T-cell (primary cell): Measurements from ENCODE around the gene PSMA7. TPM values are rescaled to one million over a fixed set of nuclear protein-coding genes. Genes with fewer than 3 reads are reported as not detected.
"Not testable (repeated sequence)": the region's sequence is repeated elsewhere in the genome, so short reads cannot be mapped to it uniquely, and the experiment has no call there.

Source experiments
- ATAC-seq, 4 experiments: fragments of 200-7000 bp in 3 of 4; fragments of 150-1000 bp in 1 of 4; cut with Tn5 transposase; replicated peaks in 1 of 4; 1 replicate in 3 of 4; 2 replicates in 1 of 4; pipeline ENCODE4 v1.10.0; 2021; ENCODE audit warnings: moderate library complexity in 3 of 4, mild to moderate bottlenecking in 2 of 4, moderate number of reproducible peaks in 1 of 4
- CTCF ChIA-PET, 2 donors: fragments of 300-600 bp; sonication (Branson Sonifier 250); formaldehyde crosslinking; loops; one replicate each; lab custom pipeline; 2022; ENCODE audit warnings: antibody characterized with exemption in 2 of 2; lab: Charles Lee
- POLR2A ChIA-PET, 2 donors: fragments of 300-600 bp; sonication (Branson Sonifier 250); formaldehyde crosslinking; loops; one replicate each; lab custom pipeline; 2022; ENCODE audit warnings: antibody characterized with exemption in 2 of 2; lab: Charles Lee
- DNase-seq, 35 experiments: peaks; one replicate each; pipeline versions ENCODE4 v3.0.0 to v3.0.0-alpha.2; 2013 to 2023
- H3K27ac ChIP-seq: one replicate; pipeline ENCODE4 v1.5.1; 2013; ENCODE audit warnings: low read length
- H3K27me3 ChIP-seq, 2 experiments: replicated peaks in 1 of 2; 1 replicate in 1 of 2; 2 replicates in 1 of 2; pipeline versions ENCODE4 v1.6.1 to v1.7.0; 2013; ENCODE audit warnings: low read length in 1 of 2, mixed read lengths in 1 of 2; ENCODE audit not compliant: control insufficient read depth in 2 of 2, insufficient read depth in 2 of 2; ENCODE audit errors: extremely low read depth in 1 of 2
- H3K36me3 ChIP-seq, 2 donors: 1 replicate in 1 of 2; 2 replicates in 1 of 2; pipeline versions ENCODE4 v1.6.1 to v1.7.0; 2013; ENCODE audit warnings: low read length in 1 of 2; ENCODE audit not compliant: control insufficient read depth in 2 of 2, insufficient read depth in 1 of 2; ENCODE audit errors: extremely low read depth in 1 of 2
- H3K4me1 ChIP-seq, 2 experiments: 1 replicate in 1 of 2; 2 replicates in 1 of 2; pipeline versions ENCODE4 v1.6.1 to v1.7.0; 2013; ENCODE audit warnings: low read length in 2 of 2, mixed read lengths in 1 of 2; ENCODE audit not compliant: insufficient read depth in 2 of 2, control insufficient read depth in 1 of 2; ENCODE audit errors: extremely low read depth in 1 of 2
- H3K4me3 ChIP-seq, 2 donors: 1 replicate in 1 of 2; 2 replicates in 1 of 2; pipeline versions ENCODE4 v1.5.1 to v1.7.0; 2013; ENCODE audit warnings: mild to moderate bottlenecking in 2 of 2, low read length in 1 of 2, moderate library complexity in 1 of 2; ENCODE audit not compliant: control insufficient read depth in 1 of 2; ENCODE audit errors: extremely low read depth in 1 of 2
- H3K9me3 ChIP-seq: 2 replicates; pipeline ENCODE4 v1.7.0; 2013
- H3K27ac Mint-ChIP-seq, 2 donors: one replicate each; pipeline ENCODE4 v1.8.0; 2020 to 2021; ENCODE audit warnings: mild to moderate bottlenecking in 2 of 2, mixed read lengths in 2 of 2
- H3K27me3 Mint-ChIP-seq, 2 donors: one replicate each; pipeline ENCODE4 v1.8.0; 2021 to 2022; ENCODE audit warnings: mixed read lengths in 2 of 2
- H3K36me3 Mint-ChIP-seq: one replicate; pipeline ENCODE4 v1.8.0; 2021; ENCODE audit warnings: mixed read lengths
- H3K4me1 Mint-ChIP-seq, 3 donors: one replicate each; pipeline ENCODE4 v1.8.0; 2020 to 2022; ENCODE audit warnings: mixed read lengths in 3 of 3, mild to moderate bottlenecking in 1 of 3
- H3K4me3 Mint-ChIP-seq, 3 donors: one replicate each; pipeline ENCODE4 v1.8.0; 2020 to 2022; ENCODE audit warnings: mild to moderate bottlenecking in 3 of 3, mixed read lengths in 3 of 3, moderate library complexity in 3 of 3
- H3K9me3 Mint-ChIP-seq, 3 donors: one replicate each; pipeline ENCODE4 v1.8.0; 2020 to 2022; ENCODE audit warnings: mixed read lengths in 3 of 3
- WGBS: methylation state at CpG from one replicate; pipeline ENCODE4 v1.1.5; 2013; ENCODE audit warnings: missing lambda C conversion rate; ENCODE audit not compliant: insufficient coverage; 5-methylcytosine and 5-hydroxymethylcytosine counted together
- total RNA-seq, 35 experiments: library from RNA in 6 of 35; stranded (reverse) in 6 of 35; fragments of 120-200 nt in 1 of 35; gene quantifications; one replicate each; pipeline versions ENCODE4 v1.2.1 to v1.2.4 and lab custom pipeline; 2013 to 2026

The PSMA7 gene
- total RNA-seq, 5 donors from 2014 or later (not counting 1 experiment from before 2014, with no cell fraction given): 136 to 233 (median 208) TPM

GRCh38 chr20:62118113-62119043 is 24.8 kb downstream of the PSMA7 start:
- Mint-ChIP-seq H3K27ac (peak overlapping the region; percentile 73 to 77), H3K9me3 (peaks cover 0 to 3% (median 2%) of the 10 kb centered on the region in 3 donors), H3K4me1 (peaks cover 38 to 41% (median 40%) of the 10 kb centered on the region in 3 donors), H3K36me3 (peaks cover 2% of the 10 kb centered on the region), H3K27me3 (no peaks in the 10 kb centered on the region), H3K4me3 (peak overlapping the region in 1 of 3 donors; percentile 55)
- POLR2A ChIA-PET: no interaction called here
- Histone ChIP-seq H3K27ac (peak overlapping the region; percentile 78), H3K4me1 (peaks cover 19 to 45% of the 10 kb centered on the region in 2 experiments), H3K9me3 (no peaks in the 10 kb centered on the region), H3K36me3 (no peaks in the 10 kb centered on the region), H3K27me3 (peaks cover 0 to 8% of the 10 kb centered on the region in 2 experiments), H3K4me3 (peak overlapping the region in 1 of 2 donors; percentile 17)
- ATAC-seq (no peak), DNase-seq (no peak)
- 72% methylated on average over 14 of the region's 21 CpGs for WGBS
- CTCF ChIA-PET: interaction anchor here in 1 of 2 donors (1.1 kb wide), 1 partner anchor 20 kb away, joined by 3 read pairs; no protein-coding TSS in a partner anchor

GRCh38 chr20:62117658-62118057 is 25.5 kb downstream of the PSMA7 start:
- H3K9me3 ChIP-seq: peaks cover 2% of the 10 kb centered on the region
- peak overlapping the region in 1 of 2 donors; percentile 17 for H3K4me3 ChIP-seq
- ChIA-PET POLR2A (no interaction called here), CTCF (interaction anchor here in 1 of 2 donors (1.1 kb wide), 1 partner anchor 21 kb away, joined by 3 read pairs; no protein-coding TSS in a partner anchor)
- peak overlapping the region; percentile 78 for H3K27ac ChIP-seq
- H3K4me1 Mint-ChIP-seq: peaks cover 36 to 38% (median 38%) of the 10 kb centered on the region in 3 donors
- peak overlapping the region in 2 of 3 donors; percentile 31 to 55 for H3K4me3 Mint-ChIP-seq
- peaks cover 4 to 7% (median 5%) of the 10 kb centered on the region in 3 donors for H3K9me3 Mint-ChIP-seq
- H3K36me3 Mint-ChIP-seq: peaks cover 2% of the 10 kb centered on the region
- H3K36me3 ChIP-seq: no peaks in the 10 kb centered on the region
- peaks cover 0 to 15% of the 10 kb centered on the region in 2 experiments for H3K27me3 ChIP-seq
- DNase-seq: peak; percentile 53 to 89 (median 82)
- 0% methylated on average over 2 of the region's 15 CpGs for WGBS
- ATAC-seq: peak; percentile 10 to 49 (median 32)
- no peaks in the 10 kb centered on the region for H3K27me3 Mint-ChIP-seq
- peak overlapping the region; percentile 73 to 77 for H3K27ac Mint-ChIP-seq
- peaks cover 19 to 41% of the 10 kb centered on the region in 2 experiments for H3K4me1 ChIP-seq

GRCh38 chr20:62117362-62117646 is 25.9 kb downstream of the PSMA7 start:
- Histone ChIP-seq H3K9me3 (peaks cover 2% of the 10 kb centered on the region), H3K4me3 (no peak overlapping the region), H3K27me3 (peaks cover 0 to 18% of the 10 kb centered on the region in 2 experiments), H3K36me3 (no peaks in the 10 kb centered on the region), H3K4me1 (peaks cover 19 to 41% of the 10 kb centered on the region in 2 experiments), H3K27ac (peak overlapping the region; percentile 78)
- H3K27ac Mint-ChIP-seq: peak overlapping the region; percentile 73 to 77
- H3K4me3 Mint-ChIP-seq: peak overlapping the region in 1 of 3 donors; percentile 55
- peaks cover 5 to 8% (median 7%) of the 10 kb centered on the region in 3 donors for H3K9me3 Mint-ChIP-seq
- CTCF ChIA-PET: interaction anchor here in 1 of 2 donors (1.1 kb wide), 1 partner anchor 21 kb away, joined by 3 read pairs; no protein-coding TSS in a partner anchor
- ATAC-seq (no peak), DNase-seq (no peak)
- H3K27me3 Mint-ChIP-seq: no peaks in the 10 kb centered on the region
- peaks cover 36 to 38% (median 38%) of the 10 kb centered on the region in 3 donors for H3K4me1 Mint-ChIP-seq
- H3K36me3 Mint-ChIP-seq: peaks cover 2% of the 10 kb centered on the region
- 82% methylated on average over 4 of the region's 9 CpGs for WGBS
- POLR2A ChIA-PET: no interaction called here

- POLR2A ChIA-PET: no interaction called here
- no peak for ATAC-seq
- peaks cover 5 to 9% (median 8%) of the 10 kb centered on the region in 3 donors for H3K9me3 Mint-ChIP-seq
These were observed 26.4 kb downstream of the PSMA7 start for GRCh38 chr20:62116558-62117361.

GRCh38 chr20:62115800-62116407 is 27.3 kb downstream of the PSMA7 start:
- POLR2A ChIA-PET, H3K9me3 ChIP-seq, H3K4me3 Mint-ChIP-seq, DNase-seq, ATAC-seq, H3K36me3 Mint-ChIP-seq, H3K27me3 Mint-ChIP-seq, H3K27ac Mint-ChIP-seq, H3K4me3 ChIP-seq, H3K36me3 ChIP-seq, H3K27ac ChIP-seq: not testable (repeated sequence)
- no CpG with 5 or more reads among the region's 7 CpGs for WGBS
- CTCF ChIA-PET: interaction anchor here in 1 of 2 donors (0.6 kb wide), 1 partner anchor 82 kb away, joined by 7 read pairs; no protein-coding TSS in a partner anchor
- peaks cover 32 to 34% (median 34%) of the 10 kb centered on the region in 3 donors for H3K4me1 Mint-ChIP-seq
- Histone ChIP-seq H3K27me3 (peaks cover 0 to 21% of the 10 kb centered on the region in 2 experiments), H3K4me1 (peaks cover 19 to 35% of the 10 kb centered on the region in 2 experiments)
- peaks cover 5 to 12% (median 10%) of the 10 kb centered on the region in 3 donors for H3K9me3 Mint-ChIP-seq

More at GRCh38 chr20:62116558-62117361, 26.4 kb downstream of the PSMA7 start:
- WGBS: 94% methylated on average over 35 of the region's 38 CpGs
- Histone ChIP-seq H3K4me1 (peaks cover 19 to 41% of the 10 kb centered on the region in 2 experiments), H3K9me3 (peaks cover 2% of the 10 kb centered on the region), H3K36me3 (no peaks in the 10 kb centered on the region), H3K27me3 (peaks cover 0 to 21% of the 10 kb centered on the region in 2 experiments), H3K4me3 (no peak overlapping the region), H3K27ac (peak overlapping the region; percentile 78)
- Mint-ChIP-seq H3K27ac (peak overlapping the region in 1 of 2 donors; percentile 73), H3K27me3 (no peaks in the 10 kb centered on the region), H3K4me1 (peaks cover 36 to 38% (median 38%) of the 10 kb centered on the region in 3 donors), H3K36me3 (peaks cover 2% of the 10 kb centered on the region), H3K4me3 (peak overlapping the region in 1 of 3 donors; percentile 55)
- CTCF ChIA-PET: no interaction called here
- DNase-seq: no peak
